Neural progenitor cell (in vitro differentiated cells): Measurements from ENCODE around the gene TECR.
"Not testable (repeated sequence)": the region's sequence is repeated elsewhere in the genome, so short reads cannot be mapped to it uniquely, and the experiment has no call there.

Experiments used
- EZH2 ChIP-seq: fragments of 200-600 bp; sonication (generic); IDR thresholded peaks from 2 replicates; pipeline ENCODE4 v1.6.1; 2017; ENCODE audit warnings: antibody characterized with exemption, mild to moderate bottlenecking, moderate library complexity
- EZH2phosphoT487 ChIP-seq: fragments of 200-600 bp; sonication (generic); IDR thresholded peaks from 2 replicates; pipeline ENCODE4 v1.6.1; 2017; ENCODE audit warnings: antibody characterized with exemption
- TF ChIP-seq, protein P1 (sequence below): fragments of 200-600 bp; sonication (generic); IDR thresholded peaks from 2 replicates; pipeline ENCODE4 v1.5.1; 2017; ENCODE audit warnings: antibody characterized with exemption, mild to moderate bottlenecking

- TF ChIP-seq, protein P1, sequence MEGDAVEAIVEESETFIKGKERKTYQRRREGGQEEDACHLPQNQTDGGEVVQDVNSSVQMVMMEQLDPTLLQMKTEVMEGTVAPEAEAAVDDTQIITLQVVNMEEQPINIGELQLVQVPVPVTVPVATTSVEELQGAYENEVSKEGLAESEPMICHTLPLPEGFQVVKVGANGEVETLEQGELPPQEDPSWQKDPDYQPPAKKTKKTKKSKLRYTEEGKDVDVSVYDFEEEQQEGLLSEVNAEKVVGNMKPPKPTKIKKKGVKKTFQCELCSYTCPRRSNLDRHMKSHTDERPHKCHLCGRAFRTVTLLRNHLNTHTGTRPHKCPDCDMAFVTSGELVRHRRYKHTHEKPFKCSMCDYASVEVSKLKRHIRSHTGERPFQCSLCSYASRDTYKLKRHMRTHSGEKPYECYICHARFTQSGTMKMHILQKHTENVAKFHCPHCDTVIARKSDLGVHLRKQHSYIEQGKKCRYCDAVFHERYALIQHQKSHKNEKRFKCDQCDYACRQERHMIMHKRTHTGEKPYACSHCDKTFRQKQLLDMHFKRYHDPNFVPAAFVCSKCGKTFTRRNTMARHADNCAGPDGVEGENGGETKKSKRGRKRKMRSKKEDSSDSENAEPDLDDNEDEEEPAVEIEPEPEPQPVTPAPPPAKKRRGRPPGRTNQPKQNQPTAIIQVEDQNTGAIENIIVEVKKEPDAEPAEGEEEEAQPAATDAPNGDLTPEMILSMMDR: not testable (repeated sequence)
- not testable (repeated sequence) for TF ChIP-seq EZH2, EZH2phosphoT487
Measured at GRCh38 chr19:14541979-14542378, 12.6 kb downstream of the TECR start.
